HG03520 (cell line): Measurements from ENCODE around the gene PCDHB13.

Experiments used
- ATAC-seq: cut with Tn5 transposase; IDR thresholded peaks from one replicate; pipeline ENCODE4 v1.9.1; 2021; ENCODE audit warnings: mild to moderate bottlenecking, moderate library complexity; ENCODE audit not compliant: unreplicated experiment

Gene PCDHB13

GRCh38 chr5:141260458-141261237 lies 46.9 kb downstream of the PCDHB13 start:
- no peak for ATAC-seq

GRCh38 chr5:141261238-141261546 lies 47.5 kb downstream of the PCDHB13 start:
- ATAC-seq = no peak
